VCaP (cell line): ENCODE results near the gene TIMM29.

Experiments used
- H3K27ac ChIP-seq: fragments of 450-650 bp; 2 replicates; pipeline ENCODE4 v1.5.1; 2017
- TF ChIP-seq, protein P1 (sequence below): fragments of 450-650 bp; conservative IDR thresholded peaks from 2 replicates; pipeline ENCODE4 v1.5.1; 2017; ENCODE audit warnings: mild to moderate bottlenecking, moderate library complexity

TIMM29 gene

GRCh38 chr19:10960314-10961072 lies 31.9 kb downstream of the TIMM29 start, which contains the start of gene SMARCA4:
TSS of gene SMARCA4 (plus strand) at chr19:10961030. CDS start at chr19:10984152, 23,122 bp downstream.
- peak within 1 kb of the TSS; percentile 89 for H3K27ac ChIP-seq
- TF ChIP-seq, protein P1, sequence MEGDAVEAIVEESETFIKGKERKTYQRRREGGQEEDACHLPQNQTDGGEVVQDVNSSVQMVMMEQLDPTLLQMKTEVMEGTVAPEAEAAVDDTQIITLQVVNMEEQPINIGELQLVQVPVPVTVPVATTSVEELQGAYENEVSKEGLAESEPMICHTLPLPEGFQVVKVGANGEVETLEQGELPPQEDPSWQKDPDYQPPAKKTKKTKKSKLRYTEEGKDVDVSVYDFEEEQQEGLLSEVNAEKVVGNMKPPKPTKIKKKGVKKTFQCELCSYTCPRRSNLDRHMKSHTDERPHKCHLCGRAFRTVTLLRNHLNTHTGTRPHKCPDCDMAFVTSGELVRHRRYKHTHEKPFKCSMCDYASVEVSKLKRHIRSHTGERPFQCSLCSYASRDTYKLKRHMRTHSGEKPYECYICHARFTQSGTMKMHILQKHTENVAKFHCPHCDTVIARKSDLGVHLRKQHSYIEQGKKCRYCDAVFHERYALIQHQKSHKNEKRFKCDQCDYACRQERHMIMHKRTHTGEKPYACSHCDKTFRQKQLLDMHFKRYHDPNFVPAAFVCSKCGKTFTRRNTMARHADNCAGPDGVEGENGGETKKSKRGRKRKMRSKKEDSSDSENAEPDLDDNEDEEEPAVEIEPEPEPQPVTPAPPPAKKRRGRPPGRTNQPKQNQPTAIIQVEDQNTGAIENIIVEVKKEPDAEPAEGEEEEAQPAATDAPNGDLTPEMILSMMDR: no peak

DNA sequence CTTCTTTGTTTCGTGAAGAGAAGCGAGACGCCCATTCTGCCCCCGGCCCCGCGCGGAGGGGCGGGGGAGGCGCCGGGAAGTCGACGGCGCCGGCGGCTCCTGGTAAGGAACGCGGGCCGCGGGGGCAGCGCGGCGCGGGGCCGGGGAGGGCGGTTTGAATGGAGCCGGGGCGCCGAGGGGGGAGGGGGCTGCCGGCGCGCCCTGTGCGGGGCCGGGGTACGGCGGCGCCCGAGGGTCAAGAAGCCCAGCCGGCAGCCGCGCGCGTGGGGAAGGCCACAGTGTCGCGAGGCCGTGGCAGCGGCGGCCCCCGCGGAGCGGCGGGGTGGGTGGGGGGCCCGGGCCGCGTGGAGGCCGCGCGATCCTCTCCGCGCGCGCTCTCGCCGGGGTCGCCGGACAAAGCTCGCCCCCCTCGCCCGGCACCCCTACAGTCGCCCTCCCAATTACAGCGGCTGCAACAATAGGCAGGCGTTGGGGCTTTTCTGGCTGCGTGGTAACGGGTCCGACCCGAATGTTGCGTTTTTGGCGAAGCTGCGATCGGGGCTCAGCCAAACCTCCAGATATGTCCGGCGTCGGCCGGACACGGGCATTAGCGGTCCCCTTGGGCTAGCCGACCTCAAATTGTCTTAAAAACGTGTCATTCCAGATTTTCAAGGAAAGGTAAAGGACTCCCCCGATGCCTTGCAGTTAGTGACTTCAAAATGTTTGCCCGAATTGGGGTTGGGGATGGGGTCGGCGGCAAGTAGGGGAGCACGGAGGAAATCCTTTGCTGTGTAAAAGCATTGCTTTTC lies 32.7 kb downstream of the TIMM29 start:
- TF ChIP-seq, protein P1: no peak
- peak overlapping the region; percentile 89 for H3K27ac ChIP-seq

- H3K27ac ChIP-seq: no peak overlapping the region
- TF ChIP-seq, protein P1: no peak
Observed at GRCh38 chr19:10962863-10963262, 34.3 kb downstream of the TIMM29 start.

DNA sequence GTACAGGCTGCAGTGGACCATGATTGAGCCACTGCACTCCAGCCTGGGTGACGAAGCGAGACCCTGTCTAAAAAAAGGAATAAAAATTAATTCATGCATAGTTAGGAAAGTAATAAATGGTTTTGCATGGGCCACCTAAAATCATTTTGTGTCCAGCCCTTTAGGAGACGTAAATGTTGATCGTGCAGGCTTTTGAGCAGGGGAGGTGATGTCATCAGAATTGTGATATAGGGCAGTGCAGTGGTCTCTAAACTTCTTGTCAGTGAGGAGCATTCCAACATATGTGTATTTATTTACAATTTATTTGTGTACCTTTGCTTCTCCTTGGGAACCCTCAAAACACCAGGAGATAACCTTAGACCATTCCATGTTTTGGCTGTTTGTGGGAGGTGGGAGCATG lies 35.3 kb downstream of the TIMM29 start:
- no peak overlapping the region for H3K27ac ChIP-seq
- TF ChIP-seq, protein P1: no peak

- TF ChIP-seq, protein P1: no peak
- H3K27ac ChIP-seq: no peak overlapping the region
Observed at GRCh38 chr19:10964903-10965302, 36.3 kb downstream of the TIMM29 start.

DNA sequence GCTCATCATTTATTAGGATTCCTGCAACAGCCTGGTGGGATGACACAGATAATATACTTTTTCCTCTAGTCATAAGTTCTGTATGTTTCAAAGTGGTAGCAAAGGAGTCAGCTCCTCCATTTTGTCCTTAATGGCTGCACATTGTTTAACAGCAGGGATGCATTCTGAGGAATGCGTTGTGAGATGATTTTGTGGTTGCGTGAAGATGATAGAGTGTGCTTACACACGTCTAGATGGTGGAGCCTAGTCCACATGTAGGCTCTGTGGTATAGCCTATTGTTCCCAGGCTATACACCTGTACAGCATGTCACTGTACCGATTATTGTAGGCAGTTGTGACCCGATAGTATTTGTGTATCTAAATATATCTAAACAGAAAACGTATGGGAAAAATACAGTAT lies 36.8 kb downstream of the TIMM29 start:
- TF ChIP-seq, protein P1: no peak
- H3K27ac ChIP-seq: no peak overlapping the region

- H3K27ac ChIP-seq: no peak overlapping the region
- TF ChIP-seq, protein P1: no peak
Observed at GRCh38 chr19:10966809-10967208, 38.2 kb downstream of the TIMM29 start.
